CD4-positive, alpha-beta T cell treated with Interleukin-15 for 4 hours (primary cell): Measurements from ENCODE around the gene CCR3.

Experiments used
- DNase-seq: peaks from one replicate; pipeline ENCODE4 v3.0.0-alpha.2; 2020; ENCODE audit warnings: low spot score

CCR3 gene

GRCh38 chr3:46221391-46221790, 20.9 kb upstream of the CCR3 start:
- DNase-seq, result no peak

- no peak for DNase-seq
Observed at GRCh38 chr3:46221938-46222337, 20.3 kb upstream of the CCR3 start.

- DNase-seq, result no peak
Observed at GRCh38 chr3:46222435-46223161, 19.7 kb upstream of the CCR3 start.

- DNase-seq, result peak; percentile 49
Observed at GRCh38 chr3:46228260-46229242, 13.7 kb upstream of the CCR3 start.

- no peak for DNase-seq
Observed at GRCh38 chr3:46231323-46231722, 10.9 kb upstream of the CCR3 start.

GRCh38 chr3:46233194-46233593, 9.1 kb upstream of the CCR3 start:
- DNase-seq, result no peak

- DNase-seq, result no peak
Observed at GRCh38 chr3:46235425-46235824, 6.8 kb upstream of the CCR3 start.

GRCh38 chr3:46236294-46237054, 5.8 kb upstream of the CCR3 start:
- no peak for DNase-seq

- DNase-seq, result no peak
Observed at GRCh38 chr3:46238386-46238785, 3.9 kb upstream of the CCR3 start.

- no peak for DNase-seq
Observed at GRCh38 chr3:46239301-46239938, 2.8 kb upstream of the CCR3 start.

- no peak for DNase-seq
Observed at GRCh38 chr3:46239952-46240351, 2.3 kb upstream of the CCR3 start.

GRCh38 chr3:46243560-46243959, 1.3 kb downstream of the CCR3 start:
- DNase-seq, result no peak

GRCh38 chr3:46245146-46245545, 2.9 kb downstream of the CCR3 start:
- no peak for DNase-seq

GRCh38 chr3:46252980-46253379, 10.7 kb downstream of the CCR3 start:
- DNase-seq, result no peak

- no peak for DNase-seq
Observed at GRCh38 chr3:46258525-46258924, 16.3 kb downstream of the CCR3 start.

- DNase-seq, result no peak
Observed at GRCh38 chr3:46261926-46262594, 19.8 kb downstream of the CCR3 start.

- no peak for DNase-seq
Observed at GRCh38 chr3:46264002-46264401, 21.7 kb downstream of the CCR3 start.

GRCh38 chr3:46266598-46266997, 24.3 kb downstream of the CCR3 start:
- DNase-seq, result no peak

- DNase-seq, result no peak
Observed at GRCh38 chr3:46269556-46269955, 27.3 kb downstream of the CCR3 start.

- no peak for DNase-seq
Observed at GRCh38 chr3:46270474-46270873, 28.2 kb downstream of the CCR3 start.

GRCh38 chr3:46271209-46271745, 29.0 kb downstream of the CCR3 start:
- no peak for DNase-seq
